SK-N-SH treated with all-trans-retinoic acid at 6 μM for 48 hours (cell line): ENCODE results near the gene MCCC2.

Experiments
- CSDC2 ChIP-seq: fragments of 250-450 bp; sonication (Bioruptor Pico); IDR thresholded peaks from 2 replicates; pipeline ENCODE4 v1.5.0; 2020; ENCODE audit warnings: mild to moderate bottlenecking, moderate library complexity
- ESRRG ChIP-seq: fragments of 250-450 bp; sonication (Bioruptor Pico); IDR thresholded peaks from 2 replicates; pipeline ENCODE4 v1.6.1; 2021; ENCODE audit warnings: mild to moderate bottlenecking
- ISL1 ChIP-seq: fragments of 250-450 bp; sonication (Bioruptor Pico); IDR thresholded peaks from 2 replicates; pipeline ENCODE4 v2.1.2; 2022; ENCODE audit warnings: mild to moderate bottlenecking, moderate library complexity
- PPARA ChIP-seq: fragments of 250-450 bp; sonication (Bioruptor Pico); IDR thresholded peaks from 2 replicates; pipeline ENCODE4 v1.5.0; 2020; ENCODE audit warnings: mild to moderate bottlenecking, borderline replicate concordance
- TOX ChIP-seq: fragments of 250-450 bp; sonication (Bioruptor Pico); IDR thresholded peaks from 2 replicates; pipeline ENCODE4 v1.8.0; 2021; ENCODE audit warnings: mild to moderate bottlenecking, moderate library complexity, borderline replicate concordance
- ZNF565 ChIP-seq: fragments of 450-650 bp; formaldehyde crosslinking; conservative IDR thresholded peaks from 2 replicates; pipeline ENCODE4 v1.5.0; 2020; ENCODE audit warnings: low read depth, mild to moderate bottlenecking, moderate library complexity
- ZNF8 ChIP-seq: fragments of 450-650 bp; formaldehyde crosslinking; IDR thresholded peaks from 2 replicates; pipeline ENCODE4 v1.5.0; 2020; ENCODE audit warnings: mild to moderate bottlenecking, moderate library complexity
- TF ChIP-seq, protein P1 (sequence below): fragments of 250-450 bp; sonication (Bioruptor Pico); IDR thresholded peaks from 2 replicates; pipeline ENCODE4 v1.8.0; 2020; ENCODE audit warnings: mild to moderate bottlenecking, moderate library complexity, borderline replicate concordance

DNA sequence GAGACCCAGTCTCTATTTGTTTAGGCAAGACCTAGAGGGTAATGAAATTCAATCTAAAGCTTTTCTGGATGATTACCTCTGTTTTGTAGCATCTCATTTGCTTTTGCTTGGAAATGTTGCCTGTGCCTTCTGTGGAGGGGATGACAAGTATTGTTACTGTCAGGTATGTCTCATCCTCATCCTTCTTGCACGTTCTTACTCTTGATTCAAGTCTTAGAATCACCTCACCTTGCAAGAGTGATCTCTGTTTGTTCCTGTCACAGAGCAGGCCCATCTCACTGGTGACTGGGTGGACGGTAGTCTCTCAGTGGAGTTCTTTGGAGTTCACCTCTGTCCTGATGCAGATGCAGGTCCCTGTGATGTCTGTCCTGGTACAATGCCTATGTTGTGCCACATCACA, 33.5 kb downstream of the MCCC2 start:
- TF ChIP-seq PPARA (CRISPR knock-in tag) (no peak), CSDC2 (CRISPR knock-in tag) (no peak), ZNF565 (CRISPR knock-in tag) (no peak), ZNF8 (CRISPR knock-in tag) (no peak), TOX (no peak), ESRRG (CRISPR knock-in tag) (no peak), ISL1 (CRISPR knock-in tag) (no peak)
- TF ChIP-seq, protein P1, sequence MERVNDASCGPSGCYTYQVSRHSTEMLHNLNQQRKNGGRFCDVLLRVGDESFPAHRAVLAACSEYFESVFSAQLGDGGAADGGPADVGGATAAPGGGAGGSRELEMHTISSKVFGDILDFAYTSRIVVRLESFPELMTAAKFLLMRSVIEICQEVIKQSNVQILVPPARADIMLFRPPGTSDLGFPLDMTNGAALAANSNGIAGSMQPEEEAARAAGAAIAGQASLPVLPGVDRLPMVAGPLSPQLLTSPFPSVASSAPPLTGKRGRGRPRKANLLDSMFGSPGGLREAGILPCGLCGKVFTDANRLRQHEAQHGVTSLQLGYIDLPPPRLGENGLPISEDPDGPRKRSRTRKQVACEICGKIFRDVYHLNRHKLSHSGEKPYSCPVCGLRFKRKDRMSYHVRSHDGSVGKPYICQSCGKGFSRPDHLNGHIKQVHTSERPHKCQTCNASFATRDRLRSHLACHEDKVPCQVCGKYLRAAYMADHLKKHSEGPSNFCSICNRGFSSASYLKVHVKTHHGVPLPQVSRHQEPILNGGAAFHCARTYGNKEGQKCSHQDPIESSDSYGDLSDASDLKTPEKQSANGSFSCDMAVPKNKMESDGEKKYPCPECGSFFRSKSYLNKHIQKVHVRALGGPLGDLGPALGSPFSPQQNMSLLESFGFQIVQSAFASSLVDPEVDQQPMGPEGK (CRISPR knock-in tag) = no peak
